GM18909 (cell line): ENCODE measurements around the gene C14orf132.

Experiments
- ATAC-seq: cut with Tn5 transposase; IDR thresholded peaks from one replicate; pipeline ENCODE4 v1.9.1; 2021; ENCODE audit warnings: mild to moderate bottlenecking; ENCODE audit not compliant: unreplicated experiment, poor library complexity

C14orf132 gene

DNA sequence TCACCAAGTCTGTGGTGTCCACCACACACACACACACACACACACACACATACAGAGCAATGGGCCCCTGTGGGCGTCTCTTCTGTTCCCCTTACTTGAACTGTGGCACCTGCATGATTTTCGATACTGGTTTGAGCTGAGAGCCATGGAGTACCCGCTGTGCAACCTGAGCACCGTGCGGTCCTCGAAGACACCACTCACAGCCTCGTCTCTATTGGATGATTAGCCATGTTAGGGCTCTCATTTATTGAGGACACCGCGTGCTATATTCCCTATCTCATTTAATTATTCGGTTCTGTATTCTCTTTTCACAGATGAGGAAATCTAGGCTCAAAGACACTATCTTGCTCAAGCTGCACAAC, 623 bp upstream of the C14orf132 start:
- ATAC-seq = no peak

DNA sequence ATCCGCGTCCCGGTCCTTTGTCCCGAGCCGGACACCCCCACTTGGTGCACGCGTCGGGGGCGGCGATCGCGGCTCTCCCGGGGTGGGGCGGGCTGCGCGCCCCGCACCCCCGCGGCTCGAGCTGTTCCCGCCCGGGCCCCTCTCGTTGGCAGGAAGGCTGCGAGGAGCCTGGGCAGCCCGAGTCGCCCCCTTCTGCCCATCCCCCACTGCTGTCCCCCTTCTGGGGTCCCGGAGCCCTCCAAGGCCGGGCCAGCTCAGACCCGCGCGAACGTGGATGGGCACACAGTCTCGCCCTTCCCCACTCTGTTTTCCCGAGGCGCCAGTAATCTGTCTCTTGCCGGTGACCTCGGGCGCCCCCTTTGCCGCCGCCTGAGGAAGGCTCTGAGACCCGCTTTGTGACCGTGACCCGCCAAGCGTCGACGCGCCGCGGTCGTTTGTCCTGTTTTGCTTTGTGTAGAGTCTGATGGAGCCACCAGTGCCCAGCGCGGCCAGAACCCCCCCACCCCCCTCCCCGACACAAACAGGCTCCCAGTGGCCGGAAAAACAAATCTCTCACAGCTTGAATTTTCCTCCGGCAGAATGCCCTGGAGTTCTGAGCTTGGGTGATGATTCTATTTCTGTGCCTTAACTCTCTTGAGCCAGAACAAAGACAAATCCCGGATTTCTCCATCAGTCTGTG, 610 bp downstream of the C14orf132 start:
- ATAC-seq = peak; percentile 8

DNA sequence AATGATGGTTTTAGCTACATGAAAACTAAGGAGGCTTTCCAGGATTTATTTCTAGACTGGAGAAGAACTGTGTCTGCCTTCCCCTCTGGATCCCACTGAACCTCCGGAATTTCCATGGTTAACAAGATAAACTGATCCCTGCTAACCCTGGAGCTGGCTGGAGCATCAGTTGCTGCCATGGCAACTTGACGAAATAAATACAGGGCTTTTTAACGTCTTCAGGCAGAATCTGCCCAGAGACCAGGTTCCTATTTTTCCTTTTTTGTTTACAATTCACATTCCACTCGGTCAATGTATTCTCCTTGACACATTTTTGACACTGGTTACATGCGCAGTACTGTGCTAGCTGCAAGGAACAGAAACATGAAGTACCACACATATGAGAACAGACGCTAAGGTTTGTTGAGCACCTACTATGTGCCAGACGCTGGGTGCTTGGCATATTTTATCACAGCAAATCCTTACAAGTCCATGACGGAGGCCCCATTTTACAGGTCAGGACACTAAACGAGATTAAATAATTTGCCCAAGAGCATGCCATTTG, 1.7 kb downstream of the C14orf132 start:
- no peak for ATAC-seq

DNA sequence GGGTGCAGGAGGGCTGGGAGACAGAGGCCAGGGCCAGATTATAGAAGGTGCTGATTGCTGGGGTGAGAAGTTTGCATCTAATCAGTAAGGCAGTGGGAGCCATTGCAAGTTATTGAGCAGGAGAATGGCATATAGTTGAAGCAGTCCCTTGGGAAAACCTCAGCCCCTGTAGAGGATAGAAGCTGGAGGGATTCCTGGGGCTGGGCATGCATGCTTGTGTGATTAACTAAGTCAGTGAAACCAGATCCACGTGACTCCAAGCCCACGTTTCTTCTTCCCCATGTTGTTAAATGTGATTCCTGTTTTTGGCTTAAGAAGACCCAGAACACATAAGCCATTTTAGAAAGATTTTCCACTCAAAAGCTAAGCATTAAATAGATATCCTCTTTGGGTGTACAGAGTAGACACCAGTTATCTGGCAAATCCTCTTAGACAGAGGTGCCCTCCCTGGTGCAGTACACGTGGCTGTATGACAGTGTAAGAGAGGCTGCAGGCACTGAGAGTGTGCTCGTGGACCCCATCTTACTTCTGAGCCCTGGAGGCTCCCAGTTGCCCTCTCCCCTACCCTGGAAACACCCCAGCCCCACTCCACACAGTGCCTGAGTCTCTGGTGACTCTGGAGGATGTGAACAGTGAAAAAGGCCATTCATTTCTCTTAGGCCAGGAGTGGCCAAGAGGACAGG, 3.2 kb downstream of the C14orf132 start:
- no peak for ATAC-seq

DNA sequence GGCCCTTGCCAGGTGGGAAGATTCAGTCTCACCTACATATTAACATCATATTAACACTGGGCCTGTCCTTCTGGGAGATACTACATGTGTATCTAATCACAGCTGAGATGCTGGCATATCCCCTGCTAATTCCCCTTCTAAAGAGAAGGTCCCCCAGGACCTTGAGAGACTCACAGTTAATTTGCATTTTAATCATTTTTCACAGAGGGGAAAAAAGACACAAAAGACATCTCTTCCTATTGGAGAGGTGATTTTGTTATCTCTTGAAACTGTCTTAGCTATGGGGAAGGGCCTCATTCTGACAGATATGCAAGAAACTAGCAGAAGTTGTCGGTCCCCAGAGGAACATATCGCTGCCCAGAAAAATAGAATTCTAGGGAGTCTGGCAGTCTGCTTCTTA, 7.5 kb downstream of the C14orf132 start:
- no peak for ATAC-seq

DNA sequence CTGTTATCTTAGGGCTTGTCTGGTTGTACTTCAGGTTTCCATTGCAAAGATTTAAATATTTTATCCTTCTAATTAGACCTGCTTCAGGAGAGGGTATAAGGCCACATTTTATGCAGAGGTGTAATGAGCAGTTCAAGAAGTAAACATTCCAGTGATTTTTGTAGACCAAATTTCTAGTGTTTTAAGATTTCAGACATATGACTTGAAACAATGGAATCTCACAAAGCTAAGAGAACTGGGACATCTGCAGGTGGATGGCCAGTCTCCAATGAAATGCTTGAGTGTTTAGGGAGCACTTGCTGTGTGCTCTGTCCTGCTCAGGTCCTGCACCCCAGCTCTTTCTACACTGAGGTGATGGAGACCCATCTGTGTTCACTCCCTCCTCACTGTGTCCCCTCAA, 7.9 kb downstream of the C14orf132 start:
- ATAC-seq = no peak

DNA sequence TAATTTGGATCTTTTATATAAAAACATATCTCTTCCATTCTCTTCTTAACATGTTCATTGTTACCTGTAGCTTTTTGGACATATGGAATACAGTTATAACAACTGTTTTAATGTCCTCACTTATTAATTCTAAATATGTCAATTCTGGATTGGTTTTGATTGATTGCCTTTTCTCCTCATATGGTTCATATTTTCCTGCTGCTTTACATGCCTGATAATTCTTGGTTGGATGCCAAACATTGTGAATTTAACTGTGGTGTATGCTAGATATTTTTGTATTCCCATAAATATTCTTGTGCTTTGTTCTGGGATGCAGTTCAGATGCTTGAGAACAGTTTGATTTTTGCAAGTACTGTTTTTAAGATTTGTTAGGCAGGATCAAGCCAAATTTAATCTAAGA, 10.8 kb downstream of the C14orf132 start:
- no peak for ATAC-seq

DNA sequence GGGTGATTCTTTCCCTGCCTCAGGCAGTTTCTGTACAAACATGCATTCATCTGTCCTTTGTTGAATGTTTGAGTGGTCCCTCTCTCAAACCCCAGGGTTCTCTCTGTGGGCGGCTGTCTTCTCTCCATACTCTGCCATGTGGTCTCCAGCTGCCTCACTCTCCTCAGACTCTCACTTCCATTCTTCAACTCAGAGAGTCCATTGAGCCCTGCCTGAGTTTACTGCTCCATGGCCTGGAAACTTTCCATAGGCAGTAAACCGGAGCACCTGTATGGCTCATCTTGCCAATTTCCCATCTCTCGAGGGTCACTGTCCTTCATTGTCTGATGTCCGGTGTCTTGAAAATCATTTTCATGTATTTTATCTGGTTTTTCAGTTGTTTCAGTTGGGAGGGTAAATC, 11.3 kb downstream of the C14orf132 start:
- no peak for ATAC-seq

DNA sequence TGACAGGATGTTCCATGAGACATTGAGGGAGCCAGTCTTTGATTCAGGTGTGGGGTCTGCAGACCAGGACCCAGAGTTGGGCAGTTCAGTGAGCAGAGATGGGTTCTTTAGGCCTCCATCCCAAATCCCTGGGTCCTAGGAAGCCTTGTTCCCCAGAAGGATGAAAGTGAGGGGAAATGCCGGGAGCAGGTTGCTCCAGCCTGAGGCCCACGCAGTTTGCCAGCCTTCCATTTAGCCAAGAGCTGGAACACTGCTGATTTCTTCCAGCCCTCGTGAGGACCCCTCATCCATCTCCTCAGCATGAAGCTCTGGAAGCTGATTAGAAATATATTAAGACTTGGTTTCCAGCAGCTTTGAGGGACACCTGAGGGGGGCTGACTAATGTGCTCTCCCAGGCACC, 12.1 kb downstream of the C14orf132 start:
- ATAC-seq = no peak

DNA sequence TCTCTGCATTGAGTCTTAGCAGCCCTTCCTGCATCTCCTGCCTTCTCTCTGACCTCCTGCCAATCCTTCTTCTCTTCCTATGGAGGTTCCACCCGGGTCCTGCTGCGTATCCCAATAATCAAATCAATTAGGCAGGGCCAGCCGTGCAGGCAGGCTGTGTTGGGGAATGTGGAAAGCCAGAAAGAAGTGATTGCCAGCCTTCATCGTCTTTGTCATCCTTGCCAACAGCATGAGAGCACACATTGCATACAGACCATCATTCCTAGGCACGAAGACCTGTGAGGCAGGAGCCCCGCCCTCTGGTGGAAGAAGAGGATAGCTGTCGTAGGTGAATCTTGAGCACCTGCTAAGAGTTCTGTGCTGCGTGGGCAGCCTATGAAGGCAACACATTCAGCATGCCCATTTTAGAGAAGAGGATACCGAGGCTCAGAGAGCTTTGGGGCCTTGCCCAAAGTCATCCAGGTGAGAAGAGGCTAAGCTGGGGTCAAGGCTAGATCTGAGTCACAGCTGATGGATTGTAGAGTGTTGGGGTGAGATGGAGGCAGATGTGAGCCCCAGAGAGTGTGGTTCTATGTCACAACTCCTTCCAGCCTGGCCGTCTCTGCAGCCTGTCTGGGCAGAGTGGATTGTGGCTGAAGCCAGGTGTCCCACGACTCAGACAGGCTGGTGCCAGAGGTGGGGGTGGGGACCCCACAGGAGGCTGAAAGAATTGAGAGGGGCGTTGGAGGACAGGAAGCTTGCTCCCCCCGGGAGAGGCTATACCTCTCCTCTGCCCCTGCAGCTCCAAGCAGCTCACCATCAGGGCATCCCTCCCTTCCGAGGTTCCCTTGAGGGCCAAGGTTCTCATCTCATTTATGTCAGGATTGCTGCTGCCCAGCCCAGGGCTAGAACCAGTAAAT, 12.7 kb downstream of the C14orf132 start:
- ATAC-seq = no peak

DNA sequence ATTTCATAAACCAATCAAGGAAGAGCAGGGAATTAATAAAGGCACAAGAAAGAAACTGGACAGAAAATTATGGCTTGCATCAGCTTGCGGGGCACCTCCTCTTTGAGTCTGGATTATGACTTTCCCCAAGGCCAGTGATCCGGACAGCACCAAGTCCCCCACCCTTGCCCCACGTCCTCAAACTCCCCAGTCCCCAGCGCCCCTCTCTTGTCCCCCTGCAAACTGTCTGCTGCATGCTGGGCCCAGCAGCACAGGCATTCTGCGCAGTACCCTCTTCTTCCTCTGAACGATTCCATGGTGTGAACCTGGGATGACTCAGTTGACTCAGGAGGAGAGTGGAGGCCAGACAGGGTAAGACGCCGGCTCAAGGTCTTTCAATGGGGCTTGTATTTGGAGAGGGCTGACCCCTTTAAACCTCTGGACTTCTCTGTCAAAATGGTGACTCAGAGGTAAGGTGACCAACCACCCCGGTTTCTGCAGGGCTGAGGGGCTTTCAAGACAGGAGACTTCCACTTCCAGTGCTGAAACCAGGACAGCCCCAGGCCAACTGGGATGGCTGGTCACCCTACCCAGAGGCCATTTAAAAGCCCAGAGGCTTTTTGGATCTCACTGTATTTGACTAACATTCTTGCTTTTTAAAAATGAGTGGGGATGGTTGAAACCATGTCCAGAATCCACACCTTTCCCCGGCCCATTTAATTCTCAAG, 13.5 kb downstream of the C14orf132 start:
- no peak for ATAC-seq

DNA sequence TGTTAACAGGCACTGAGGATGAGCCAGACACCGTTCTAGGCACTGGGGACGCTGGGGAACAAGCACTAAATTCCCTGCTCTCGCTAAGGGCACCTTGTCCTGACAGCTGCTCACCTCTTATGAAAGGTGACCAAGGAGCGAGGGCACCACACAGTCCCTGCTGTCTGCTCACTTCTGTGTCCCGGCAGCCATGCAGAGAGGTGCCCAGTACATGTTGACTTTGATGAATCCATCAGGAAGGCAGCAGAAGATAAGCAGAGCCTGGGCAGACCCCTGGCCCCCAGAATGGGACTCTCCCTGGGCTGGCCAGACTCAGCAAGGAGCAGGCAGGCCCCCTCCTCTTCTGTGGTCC, 14.1 kb downstream of the C14orf132 start:
- ATAC-seq = no peak

DNA sequence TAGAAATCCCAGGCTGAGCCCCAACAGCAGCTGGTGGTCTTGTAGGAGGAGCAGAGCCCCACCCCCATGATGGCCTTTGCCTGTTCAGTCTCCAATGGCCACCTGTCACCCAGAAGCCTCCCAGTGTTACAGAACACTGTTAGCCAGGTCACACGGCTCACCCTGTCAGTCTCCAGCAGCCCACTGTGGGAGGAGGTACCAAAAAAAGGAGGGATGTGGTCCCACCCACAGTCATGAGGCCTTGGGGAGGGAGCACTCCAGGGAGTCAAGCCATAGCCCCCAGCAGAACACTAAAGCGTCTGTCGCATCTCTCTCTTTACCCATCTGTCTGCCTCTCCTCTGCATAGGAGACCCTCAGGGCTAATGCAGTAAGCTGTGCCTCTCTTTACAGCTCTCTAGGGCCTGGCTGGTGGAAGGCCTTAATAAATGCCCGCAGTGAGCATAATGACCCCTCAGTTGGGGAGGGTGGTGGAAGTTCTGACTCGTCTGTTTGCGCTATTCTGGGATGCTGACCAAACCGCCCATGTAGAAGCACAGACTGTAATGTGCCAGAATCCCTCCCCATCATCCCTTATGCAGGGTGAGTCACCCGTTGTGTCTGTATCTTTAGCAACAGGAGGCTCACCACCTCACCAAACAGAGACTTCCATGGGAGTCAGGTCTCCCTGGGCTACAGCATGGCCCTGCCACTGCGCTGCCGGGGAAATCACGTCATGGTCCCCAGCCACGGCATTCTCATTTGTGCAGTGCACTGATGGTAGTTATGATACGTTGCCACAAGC, 14.6 kb downstream of the C14orf132 start:
- no peak for ATAC-seq

DNA sequence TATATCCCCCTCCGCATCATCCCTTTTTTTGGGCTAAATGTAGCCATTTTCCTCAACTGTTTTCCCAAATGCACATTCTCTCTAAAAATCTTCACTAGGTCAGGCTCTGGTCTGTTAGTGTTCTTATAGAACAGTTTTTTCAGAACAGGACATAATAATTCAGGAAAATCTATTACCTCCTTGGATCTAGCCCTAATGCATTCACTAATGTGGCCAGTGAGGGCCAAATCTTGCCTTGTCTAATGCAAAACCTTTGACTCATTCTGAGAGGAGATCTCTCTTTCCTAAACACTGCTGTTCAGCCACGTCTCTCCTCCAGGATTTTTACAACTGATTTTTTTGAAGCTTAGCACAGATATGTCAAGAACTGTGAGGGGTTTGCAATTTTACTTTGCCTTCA, 15.5 kb downstream of the C14orf132 start:
- no peak for ATAC-seq

DNA sequence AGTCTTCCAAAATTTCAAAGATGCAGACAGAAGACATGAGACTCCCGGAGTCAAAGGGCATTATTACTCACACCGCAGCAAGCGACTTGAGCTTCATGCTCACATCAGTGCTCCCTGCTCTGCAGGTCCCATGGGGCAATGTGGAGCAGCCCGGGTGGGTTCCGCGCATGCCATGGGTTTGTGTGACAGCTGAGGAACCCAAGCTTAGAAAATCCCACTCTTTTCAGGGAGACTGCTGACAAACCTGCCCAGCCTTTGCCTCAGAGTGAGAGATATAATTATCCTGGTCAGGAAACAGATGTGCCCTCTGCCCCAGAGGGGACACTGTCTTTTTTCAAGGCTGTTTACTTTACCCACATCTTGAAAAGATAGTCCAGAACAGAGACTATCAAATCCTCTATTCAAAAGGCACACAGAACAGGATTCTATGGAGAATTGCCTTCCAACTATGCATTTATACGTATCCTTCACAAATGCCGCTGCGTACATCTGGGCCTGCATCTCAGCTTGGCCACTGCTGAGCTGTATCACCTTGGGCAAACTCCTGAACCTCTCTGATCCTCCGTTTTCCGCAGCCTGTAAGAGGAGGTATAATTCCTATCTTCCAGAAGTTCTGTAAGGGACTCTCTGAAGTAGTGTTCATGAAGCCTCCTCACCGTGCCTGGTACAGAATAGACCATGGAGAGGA, 16.0 kb downstream of the C14orf132 start:
- ATAC-seq = no peak

DNA sequence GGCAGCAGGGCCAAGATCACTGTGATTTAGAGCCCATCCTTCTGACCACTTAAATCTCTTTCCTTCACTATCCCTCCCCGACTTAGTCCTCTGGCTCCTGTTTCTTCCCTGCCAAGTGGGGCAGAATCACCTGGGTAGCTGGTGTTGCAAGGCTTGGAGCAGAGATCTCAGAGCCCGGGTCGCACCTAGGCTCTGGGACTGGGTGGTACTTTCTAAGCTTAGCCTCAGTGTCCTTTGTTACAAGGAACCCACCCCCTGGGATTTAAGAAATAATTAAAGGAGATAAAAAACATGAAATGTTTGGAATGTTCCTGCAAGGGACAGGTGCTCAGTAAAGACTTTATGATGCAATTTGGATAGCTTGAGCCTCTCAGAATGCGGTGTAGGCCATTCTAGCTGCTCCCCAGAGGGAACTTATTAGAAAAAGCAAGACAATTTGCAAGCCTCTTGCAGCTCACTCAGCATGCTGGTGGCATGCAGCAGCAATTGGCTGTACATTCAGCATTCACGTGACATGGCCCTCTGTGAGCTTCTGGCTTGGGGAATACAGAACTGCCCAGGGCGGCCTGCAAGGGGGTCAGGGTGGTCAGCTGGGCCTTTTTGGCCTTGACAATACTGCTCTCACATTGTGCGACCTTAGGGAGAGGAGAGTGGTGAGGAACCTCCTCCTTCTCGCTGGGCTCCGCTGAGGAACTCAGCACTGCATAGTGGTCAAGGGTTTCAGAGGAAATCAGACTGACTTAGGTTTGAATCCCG, 16.8 kb downstream of the C14orf132 start:
- ATAC-seq = no peak

DNA sequence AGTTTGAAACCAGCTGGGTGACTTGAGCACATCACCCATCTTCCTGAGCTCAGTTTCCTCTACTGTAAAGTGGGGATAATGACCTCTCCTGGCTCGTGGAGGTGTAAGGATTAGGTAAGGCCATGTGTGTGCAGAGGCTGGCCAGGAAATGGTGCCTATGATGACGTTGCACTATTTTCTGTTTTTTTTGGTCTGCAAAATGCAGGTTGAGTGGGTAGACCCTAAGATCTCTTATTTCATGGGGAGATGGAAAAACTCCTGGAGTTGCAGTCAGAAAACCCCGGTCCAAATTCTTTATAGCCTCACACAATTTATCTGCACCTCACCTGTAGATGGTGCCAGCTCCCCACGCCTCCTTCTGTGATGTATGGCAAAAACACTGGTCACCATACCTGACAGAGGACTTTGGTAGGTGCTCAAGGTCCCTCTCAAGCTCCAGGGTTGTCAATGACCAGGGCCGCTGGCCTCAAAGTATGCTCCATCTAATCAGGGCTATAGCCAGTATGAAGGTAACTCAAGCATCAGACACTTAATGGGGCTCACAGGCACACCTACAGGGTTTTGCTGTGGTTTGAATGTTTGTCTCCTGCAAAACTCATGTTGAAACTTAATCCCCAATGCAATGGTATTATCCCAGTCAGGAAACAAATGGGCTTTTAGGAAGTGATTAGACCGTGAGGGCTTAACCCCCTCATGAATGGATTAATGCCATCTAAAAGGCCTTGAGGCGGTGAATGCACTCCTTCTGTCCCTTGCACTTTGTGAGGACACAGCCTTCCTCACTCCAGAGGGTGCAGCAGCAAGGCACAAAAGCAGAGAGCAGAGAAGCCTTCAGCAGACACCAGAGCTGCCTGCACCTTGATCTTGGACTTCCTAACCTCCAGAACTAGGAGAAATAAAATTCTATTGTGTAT, 17.6 kb downstream of the C14orf132 start:
- no peak for ATAC-seq
